Cortex of kidney (tissue), 1 donor: ENCODE data around the gene ABCA13.
"Not testable (repeated sequence)": the region's sequence is repeated elsewhere in the genome, so short reads cannot be mapped to it uniquely, and the experiment has no call there.

Experiments used
- DNase-seq: peaks from one replicate; lab custom pipeline; 2025; lab: John Stamatoyannopoulos, UW

The ABCA13 gene

GRCh38 chr7:48173756-48174382 lies 2.6 kb downstream of the ABCA13 start:
- no peak for DNase-seq

- no peak for DNase-seq
Observed at GRCh38 chr7:48175019-48175418, 3.8 kb downstream of the ABCA13 start.

- no peak for DNase-seq
Observed at GRCh38 chr7:48176356-48176893, 5.2 kb downstream of the ABCA13 start.

GRCh38 chr7:48177271-48177670 lies 6.0 kb downstream of the ABCA13 start:
- DNase-seq = no peak

- DNase-seq = no peak
Observed at GRCh38 chr7:48179496-48180030, 8.3 kb downstream of the ABCA13 start.

GRCh38 chr7:48180981-48181380 lies 9.7 kb downstream of the ABCA13 start:
- DNase-seq = no peak

GRCh38 chr7:48182718-48183369 lies 11.6 kb downstream of the ABCA13 start:
- DNase-seq = no peak

GRCh38 chr7:48183370-48183743 lies 12.1 kb downstream of the ABCA13 start:
- no peak for DNase-seq

- DNase-seq = no peak
Observed at GRCh38 chr7:48183965-48184364, 12.7 kb downstream of the ABCA13 start.

GRCh38 chr7:48188776-48189520 lies 17.7 kb downstream of the ABCA13 start:
- DNase-seq = no peak

- no peak for DNase-seq
Observed at GRCh38 chr7:48192996-48193395, 21.7 kb downstream of the ABCA13 start.

- no peak for DNase-seq
Observed at GRCh38 chr7:48193421-48193820, 22.2 kb downstream of the ABCA13 start.

- not testable (repeated sequence) for DNase-seq
Observed at GRCh38 chr7:48200946-48201589, 29.8 kb downstream of the ABCA13 start.

GRCh38 chr7:48202916-48203315 lies 31.7 kb downstream of the ABCA13 start:
- not testable (repeated sequence) for DNase-seq

GRCh38 chr7:48207155-48207675 lies 36.0 kb downstream of the ABCA13 start:
- no peak for DNase-seq

- no peak for DNase-seq
Observed at GRCh38 chr7:48209004-48209600, 37.8 kb downstream of the ABCA13 start.

- DNase-seq = no peak
Observed at GRCh38 chr7:48213226-48213625, 42.0 kb downstream of the ABCA13 start.

- DNase-seq = no peak
Observed at GRCh38 chr7:48217266-48217665, 46.0 kb downstream of the ABCA13 start.

- DNase-seq = no peak
Observed at GRCh38 chr7:48217753-48218152, 46.5 kb downstream of the ABCA13 start.

- no peak for DNase-seq
Observed at GRCh38 chr7:48224042-48224441, 52.8 kb downstream of the ABCA13 start.

GRCh38 chr7:48225101-48225500 lies 53.8 kb downstream of the ABCA13 start:
- DNase-seq = no peak
